Natural killer cell (primary cell): ENCODE results near the gene HLF. TPM values are rescaled to one million over a fixed set of nuclear protein-coding genes. Genes with fewer than 3 reads are reported as not detected.

ENCODE experiments used
- ATAC-seq, 3 donors: fragments of 150-1000 bp in 2 of 3; fragments of 200-7000 bp in 1 of 3; cut with Tn5 transposase; 1 replicate in 1 of 3; 2 replicates in 2 of 3; pipeline ENCODE4 v1.10.0; 2021; ENCODE audit warnings: mild to moderate bottlenecking in 2 of 3, moderate library complexity in 2 of 3
- DNase-seq, 2 donors: peaks; one replicate each; pipeline versions ENCODE4 v3.0.0 to v3.0.0-alpha.2; 2013 to 2021; ENCODE audit warnings: mixed read lengths in 1 of 2
- H3K27ac ChIP-seq: one replicate; pipeline ENCODE4 v1.5.1; 2013; ENCODE audit warnings: mild to moderate bottlenecking, low read length
- H3K27me3 ChIP-seq: one replicate; pipeline ENCODE4 v1.6.1; 2013; ENCODE audit warnings: low read length; ENCODE audit not compliant: control insufficient read depth, insufficient read depth
- H3K36me3 ChIP-seq: one replicate; pipeline ENCODE4 v1.6.1; 2013; ENCODE audit warnings: low read length; ENCODE audit not compliant: control insufficient read depth, insufficient read depth
- H3K4me1 ChIP-seq: one replicate; pipeline ENCODE4 v1.6.1; 2013; ENCODE audit warnings: low read length; ENCODE audit not compliant: control insufficient read depth, insufficient read depth
- H3K4me3 ChIP-seq: one replicate; pipeline ENCODE4 v1.5.1; 2013; ENCODE audit warnings: low read length
- H3K9me3 ChIP-seq: one replicate; pipeline ENCODE4 v1.6.1; 2013; ENCODE audit warnings: low read length; ENCODE audit not compliant: control insufficient read depth, insufficient read depth
- H3K27ac Mint-ChIP-seq, 2 donors: one replicate each; pipeline ENCODE4 v1.8.0; 2022; ENCODE audit warnings: mild to moderate bottlenecking in 2 of 2, mixed read lengths in 2 of 2, moderate library complexity in 1 of 2
- H3K27me3 Mint-ChIP-seq, 2 donors: one replicate each; pipeline ENCODE4 v1.8.0; 2022; ENCODE audit warnings: low read depth in 2 of 2, mixed read lengths in 2 of 2
- H3K36me3 Mint-ChIP-seq: one replicate; pipeline ENCODE4 v1.8.0; 2022; ENCODE audit warnings: mixed read lengths
- H3K4me1 Mint-ChIP-seq, 2 donors: one replicate each; pipeline ENCODE4 v1.8.0; 2022; ENCODE audit warnings: mixed read lengths in 2 of 2
- H3K4me3 Mint-ChIP-seq: one replicate; pipeline ENCODE4 v1.8.0; 2022; ENCODE audit warnings: mild to moderate bottlenecking, moderate library complexity, mixed read lengths
- H3K9me3 Mint-ChIP-seq, 2 donors: one replicate each; pipeline ENCODE4 v1.8.0; 2022; ENCODE audit warnings: mixed read lengths in 2 of 2
- WGBS: methylation state at CpG from one replicate; pipeline ENCODE4 v1.1.7; 2013; ENCODE audit warnings: missing lambda C conversion rate; ENCODE audit not compliant: insufficient coverage; 5-methylcytosine and 5-hydroxymethylcytosine counted together
- intact Hi-C: fragments of 100-400 bp; cut with micrococcal nuclease; formaldehyde crosslinking; loops from one replicate; pipeline ENCODE4 v1.14.2; 2022
- total RNA-seq, 4 donors: library from RNA; stranded (reverse); fragments of 120-200 nt in 1 of 4; gene quantifications; one replicate each; pipeline versions ENCODE4 v1.2.3 to v1.2.4, GENCODE V29; 2013 to 2022
- TF ChIP-seq, protein P1 (sequence below): fragments of 200-600 bp; IDR thresholded peaks from one replicate; pipeline ENCODE4 v1.8.0; 2022; ENCODE audit warnings: antibody characterized with exemption

Gene HLF
- total RNA-seq, 3 donors from 2014 or later (not counting 1 experiment from before 2014, with no cell fraction given), result 0.14 to 0.59 (median 0.15) TPM

DNA sequence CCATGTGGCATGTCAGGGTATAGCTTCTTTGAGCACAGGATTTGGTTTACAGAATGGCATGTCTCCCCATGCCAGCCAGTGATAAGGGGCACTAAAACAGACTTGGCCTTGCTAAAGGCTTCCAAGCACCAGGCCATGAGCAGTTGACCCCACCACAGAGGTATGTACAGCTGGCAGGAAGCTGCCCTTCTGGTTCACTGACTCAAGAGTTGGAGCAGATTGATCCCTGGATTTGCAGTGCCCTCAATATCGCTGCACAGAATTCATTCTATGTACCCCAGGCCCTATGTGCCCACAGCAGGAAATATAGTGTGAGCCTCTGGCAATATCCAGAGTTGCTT is 24.3 kb downstream of the HLF start:
- Histone ChIP-seq H3K4me3 (no peak overlapping the region), H3K9me3 (no peaks in the 10 kb centered on the region), H3K36me3 (no peaks in the 10 kb centered on the region), H3K4me1 (no peaks in the 10 kb centered on the region), H3K27me3 (no peaks in the 10 kb centered on the region), H3K27ac (no peak overlapping the region)
- H3K4me3 Mint-ChIP-seq, result no peak overlapping the region
- peaks cover 3 to 7% of the 10 kb centered on the region in 2 donors for H3K27me3 Mint-ChIP-seq
- WGBS, result 96% methylated on average over 1 of the region's 1 CpG
- intact Hi-C loops, result no loop called here
- no peak overlapping the region for H3K27ac Mint-ChIP-seq
- no peak for DNase-seq
- no peaks in the 10 kb centered on the region for H3K9me3 Mint-ChIP-seq
- TF ChIP-seq, protein P1, sequence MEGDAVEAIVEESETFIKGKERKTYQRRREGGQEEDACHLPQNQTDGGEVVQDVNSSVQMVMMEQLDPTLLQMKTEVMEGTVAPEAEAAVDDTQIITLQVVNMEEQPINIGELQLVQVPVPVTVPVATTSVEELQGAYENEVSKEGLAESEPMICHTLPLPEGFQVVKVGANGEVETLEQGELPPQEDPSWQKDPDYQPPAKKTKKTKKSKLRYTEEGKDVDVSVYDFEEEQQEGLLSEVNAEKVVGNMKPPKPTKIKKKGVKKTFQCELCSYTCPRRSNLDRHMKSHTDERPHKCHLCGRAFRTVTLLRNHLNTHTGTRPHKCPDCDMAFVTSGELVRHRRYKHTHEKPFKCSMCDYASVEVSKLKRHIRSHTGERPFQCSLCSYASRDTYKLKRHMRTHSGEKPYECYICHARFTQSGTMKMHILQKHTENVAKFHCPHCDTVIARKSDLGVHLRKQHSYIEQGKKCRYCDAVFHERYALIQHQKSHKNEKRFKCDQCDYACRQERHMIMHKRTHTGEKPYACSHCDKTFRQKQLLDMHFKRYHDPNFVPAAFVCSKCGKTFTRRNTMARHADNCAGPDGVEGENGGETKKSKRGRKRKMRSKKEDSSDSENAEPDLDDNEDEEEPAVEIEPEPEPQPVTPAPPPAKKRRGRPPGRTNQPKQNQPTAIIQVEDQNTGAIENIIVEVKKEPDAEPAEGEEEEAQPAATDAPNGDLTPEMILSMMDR, result no peak
- ATAC-seq, result no peak
- no peaks in the 10 kb centered on the region for H3K36me3 Mint-ChIP-seq
- H3K4me1 Mint-ChIP-seq, result no peaks in the 10 kb centered on the region

DNA sequence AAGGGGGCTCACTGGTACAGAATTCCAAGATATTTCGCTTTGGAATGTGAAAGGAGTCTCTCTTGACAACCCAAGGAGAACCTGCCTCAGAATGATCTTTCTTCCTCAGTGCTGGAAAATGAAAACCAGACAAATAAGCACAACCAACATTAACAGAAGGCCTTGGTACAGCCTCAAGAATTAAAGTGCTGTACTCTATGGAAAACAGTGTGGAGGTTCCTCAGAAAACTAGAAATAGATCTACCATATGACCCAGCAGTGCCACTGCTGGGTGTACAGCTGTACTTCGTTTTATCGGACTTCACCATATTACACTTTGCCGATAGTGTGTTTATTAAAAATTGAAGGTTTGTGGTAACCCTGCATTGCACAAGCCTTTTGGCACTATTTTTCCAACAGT is 25.2 kb downstream of the HLF start:
- H3K4me1 Mint-ChIP-seq, result no peaks in the 10 kb centered on the region
- H3K27me3 Mint-ChIP-seq, result peaks cover 3 to 7% of the 10 kb centered on the region in 2 donors
- H3K36me3 ChIP-seq, result no peaks in the 10 kb centered on the region
- H3K4me1 ChIP-seq, result no peaks in the 10 kb centered on the region
- H3K27ac Mint-ChIP-seq, result no peak overlapping the region
- no peak overlapping the region for H3K4me3 Mint-ChIP-seq
- no peak overlapping the region for H3K4me3 ChIP-seq
- TF ChIP-seq, protein P1, result no peak
- H3K36me3 Mint-ChIP-seq, result no peaks in the 10 kb centered on the region
- H3K27me3 ChIP-seq, result no peaks in the 10 kb centered on the region
- DNase-seq (no peak), ATAC-seq (no peak)
- no peaks in the 10 kb centered on the region for H3K9me3 Mint-ChIP-seq
- no peaks in the 10 kb centered on the region for H3K9me3 ChIP-seq
- WGBS, result 91% methylated on average over 1 of the region's 4 CpGs
- intact Hi-C loops, result no loop called here
- H3K27ac ChIP-seq, result no peak overlapping the region

DNA sequence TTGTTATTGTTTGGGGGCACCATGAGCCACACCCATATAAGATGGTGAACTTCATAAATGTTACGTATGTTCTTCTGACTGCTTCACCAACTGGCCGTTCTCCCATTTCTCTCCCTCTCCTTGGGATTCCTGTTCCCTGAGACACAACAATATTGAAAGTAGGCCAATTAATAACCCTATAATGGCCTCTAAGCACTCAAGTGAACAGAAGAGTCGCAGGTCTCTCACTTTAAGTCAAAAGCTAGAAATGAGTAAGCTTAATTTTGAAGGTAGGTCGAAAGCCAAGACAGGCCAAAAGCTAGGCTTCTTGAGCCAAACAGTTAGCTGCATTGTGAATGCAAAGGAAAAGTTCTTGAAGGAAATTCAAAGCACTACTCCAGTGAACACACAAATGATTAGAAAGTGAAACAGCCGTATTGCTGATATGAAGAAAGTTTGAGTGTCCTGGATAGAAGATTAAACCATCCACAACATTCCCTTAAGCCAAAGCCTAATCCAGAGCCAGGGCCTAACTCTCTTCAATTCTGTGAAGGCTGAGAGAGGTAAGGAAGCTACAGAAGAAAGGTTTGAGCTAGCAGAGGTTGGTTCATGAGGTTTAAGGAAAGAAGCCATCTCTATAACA is 25.8 kb downstream of the HLF start:
- Mint-ChIP-seq H3K27ac (no peak overlapping the region), H3K27me3 (peaks cover 3 to 7% of the 10 kb centered on the region in 2 donors), H3K9me3 (no peaks in the 10 kb centered on the region), H3K4me1 (no peaks in the 10 kb centered on the region), H3K4me3 (no peak overlapping the region), H3K36me3 (no peaks in the 10 kb centered on the region)
- Histone ChIP-seq H3K36me3 (no peaks in the 10 kb centered on the region), H3K27me3 (no peaks in the 10 kb centered on the region), H3K4me1 (no peaks in the 10 kb centered on the region), H3K27ac (no peak overlapping the region), H3K4me3 (no peak overlapping the region), H3K9me3 (no peaks in the 10 kb centered on the region)
- no peak for ATAC-seq
- 74% methylated on average over 4 of the region's 5 CpGs for WGBS
- intact Hi-C loops, result no loop called here
- DNase-seq, result no peak
- TF ChIP-seq, protein P1, result no peak

DNA sequence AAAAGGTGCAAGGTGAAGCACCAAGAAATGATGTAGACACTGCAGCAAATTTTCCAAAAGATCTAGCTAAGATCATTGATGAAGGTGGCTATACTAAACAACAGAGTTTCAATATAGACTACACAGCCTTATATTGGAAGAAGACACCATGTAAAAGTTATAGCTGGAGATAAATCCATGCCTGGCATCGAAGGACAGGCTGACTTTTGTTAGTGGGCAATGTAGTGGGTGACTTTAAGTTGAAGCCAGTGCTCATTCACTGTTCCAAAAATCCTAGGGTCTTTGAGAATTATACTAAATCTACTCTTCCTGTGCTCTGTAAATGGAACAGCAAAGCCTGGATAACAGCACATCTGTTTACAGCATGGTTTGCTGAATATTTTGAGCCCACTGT is 26.4 kb downstream of the HLF start:
- H3K27me3 ChIP-seq, result no peaks in the 10 kb centered on the region
- no peaks in the 10 kb centered on the region for H3K9me3 Mint-ChIP-seq
- H3K4me3 Mint-ChIP-seq, result no peak overlapping the region
- no peak overlapping the region for H3K4me3 ChIP-seq
- H3K27ac ChIP-seq, result no peak overlapping the region
- DNase-seq (no peak), ATAC-seq (no peak)
- H3K27ac Mint-ChIP-seq, result no peak overlapping the region
- peaks cover 3 to 7% of the 10 kb centered on the region in 2 donors for H3K27me3 Mint-ChIP-seq
- H3K36me3 ChIP-seq, result no peaks in the 10 kb centered on the region
- no peaks in the 10 kb centered on the region for H3K4me1 ChIP-seq
- no peaks in the 10 kb centered on the region for H3K9me3 ChIP-seq
- H3K36me3 Mint-ChIP-seq, result no peaks in the 10 kb centered on the region
- no peaks in the 10 kb centered on the region for H3K4me1 Mint-ChIP-seq
- TF ChIP-seq, protein P1, result no peak
- 90% methylated on average over 1 of the region's 1 CpG for WGBS
- intact Hi-C loops, result no loop called here
